ENCODE data around the gene DOCK3. TPM values are rescaled to one million over a fixed set of nuclear protein-coding genes. Genes with fewer than 3 reads are reported as not detected.

The DOCK3 gene
- total and polyA plus RNA-seq, 10 of the 15 experiments (the other 5 are each of a cell fraction or from before 2014, with no cell fraction given), result 0.02 to 0.52 (median 0.04) TPM; not detected in 5

DNA sequence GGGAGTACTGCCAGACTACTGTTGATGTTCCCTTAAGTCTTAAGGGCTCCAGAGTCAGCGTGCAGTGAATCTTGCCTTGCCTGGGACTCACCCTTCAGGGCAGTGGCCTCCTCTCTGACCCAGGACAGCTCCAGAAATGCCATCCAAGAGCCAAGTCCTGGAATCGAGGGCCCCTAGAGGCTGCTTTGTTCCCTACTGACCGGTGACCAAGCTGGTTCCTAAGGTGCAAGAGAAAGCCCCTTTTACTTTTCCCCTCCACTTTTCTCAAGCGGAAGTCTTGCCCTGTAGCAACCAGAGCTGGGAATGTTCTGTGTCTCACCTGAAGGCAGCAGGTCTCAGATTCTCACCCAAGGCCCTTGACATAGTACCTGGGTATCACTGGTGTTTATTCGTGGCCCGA is 238.0 kb downstream of the DOCK3 start:
- RAD21 ChIA-PET (ENCODE audit: unreplicated experiment), result no interaction called here
- Histone ChIP-seq H3K9me3 (replicated peaks; ENCODE audit: control insufficient read depth, insufficient read depth, low read length) (no peaks in the 10 kb centered on the region), H3K79me2 (ENCODE audit: control insufficient read depth, insufficient read depth, low read length) (no peaks in the 10 kb centered on the region), H4K20me1 (ENCODE audit: control insufficient read depth, insufficient read depth) (no peaks in the 10 kb centered on the region), H3K36me3 (ENCODE audit: control insufficient read depth in 2 of 2, insufficient read depth in 2 of 2, low read length in 1 of 2) (no peaks in the 10 kb centered on the region), H3K27me3 (replicated peaks in 1 of 2; ENCODE audit: control insufficient read depth in 2 of 2, insufficient read depth in 2 of 2, low read length in 1 of 2) (no peaks in the 10 kb centered on the region; a peak in 1 of 4 replicates), H3K9ac (ENCODE audit: control insufficient read depth, insufficient read depth, low read length) (no peak overlapping the region), H3K4me1 (ENCODE audit: control insufficient read depth, insufficient read depth, low read length) (no peaks in the 10 kb centered on the region), H3K4me3 (no peak overlapping the region), H3K27ac (ENCODE audit: control insufficient read depth, insufficient read depth) (no peak overlapping the region), H2AFZ (ENCODE audit: control insufficient read depth, low read depth, low read length) (no peak overlapping the region), H3K4me2 (ENCODE audit: control insufficient read depth, insufficient read depth) (no peak overlapping the region)
- POLR2A ChIA-PET, result no interaction called here
- SMC1A ChIA-PET (ENCODE audit: uncharacterized antibody, unreplicated experiment), result no interaction called here
- CTCF ChIA-PET, result no interaction called here
- no peak for DNase-seq (ENCODE audit: low read depth, low spot score)
- in situ Hi-C loops (cut with MboI), result no loop called here
- no peak for FAIRE-seq
- ATAC-seq, result no peak
- intact Hi-C loops (cut with micrococcal nuclease; ENCODE audit: unreplicated experiment), result no loop called here
- BruUV-seq (replicated peaks), result no TSS peak
- WGBS (ENCODE audit: insufficient coverage, insufficient replicate concordance, low lambda C conversion rate, missing lambda C conversion rate), result 39% methylated on average over 6 of the region's 6 CpGs
- TF ChIP-seq EGR1 (IDR thresholded peaks at IDR 0.05; ENCODE audit: borderline replicate concordance in 1 of 2, low read depth in 2 of 2, low read length in 2 of 2), result no peak
- no peak for TF ChIP-seq MEF2A (IDR thresholded peaks at IDR 0.05; ENCODE audit: insufficient read depth, low read depth, low read length)
- TF ChIP-seq, protein P1, sequence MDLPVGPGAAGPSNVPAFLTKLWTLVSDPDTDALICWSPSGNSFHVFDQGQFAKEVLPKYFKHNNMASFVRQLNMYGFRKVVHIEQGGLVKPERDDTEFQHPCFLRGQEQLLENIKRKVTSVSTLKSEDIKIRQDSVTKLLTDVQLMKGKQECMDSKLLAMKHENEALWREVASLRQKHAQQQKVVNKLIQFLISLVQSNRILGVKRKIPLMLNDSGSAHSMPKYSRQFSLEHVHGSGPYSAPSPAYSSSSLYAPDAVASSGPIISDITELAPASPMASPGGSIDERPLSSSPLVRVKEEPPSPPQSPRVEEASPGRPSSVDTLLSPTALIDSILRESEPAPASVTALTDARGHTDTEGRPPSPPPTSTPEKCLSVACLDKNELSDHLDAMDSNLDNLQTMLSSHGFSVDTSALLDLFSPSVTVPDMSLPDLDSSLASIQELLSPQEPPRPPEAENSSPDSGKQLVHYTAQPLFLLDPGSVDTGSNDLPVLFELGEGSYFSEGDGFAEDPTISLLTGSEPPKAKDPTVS (IDR thresholded peaks at IDR 0.05; ENCODE audit: low read depth, low read length), result no peak
- no peak for TF ChIP-seq ZNF384 (IDR thresholded peaks at IDR 0.05; ENCODE audit: borderline replicate concordance, low read depth, low read length)
- TF ChIP-seq, protein P2, sequence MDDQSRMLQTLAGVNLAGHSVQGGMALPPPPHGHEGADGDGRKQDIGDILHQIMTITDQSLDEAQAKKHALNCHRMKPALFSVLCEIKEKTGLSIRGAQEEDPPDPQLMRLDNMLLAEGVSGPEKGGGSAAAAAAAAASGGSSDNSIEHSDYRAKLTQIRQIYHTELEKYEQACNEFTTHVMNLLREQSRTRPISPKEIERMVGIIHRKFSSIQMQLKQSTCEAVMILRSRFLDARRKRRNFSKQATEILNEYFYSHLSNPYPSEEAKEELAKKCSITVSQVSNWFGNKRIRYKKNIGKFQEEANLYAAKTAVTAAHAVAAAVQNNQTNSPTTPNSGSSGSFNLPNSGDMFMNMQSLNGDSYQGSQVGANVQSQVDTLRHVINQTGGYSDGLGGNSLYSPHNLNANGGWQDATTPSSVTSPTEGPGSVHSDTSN (IDR thresholded peaks at IDR 0.05; ENCODE audit: insufficient replicate concordance, low read depth, low read length), result no peak
- TF ChIP-seq RCOR1 (conservative IDR thresholded peaks at IDR 0.05; ENCODE audit: low read depth, low read length), result no peak
- no peak for TF ChIP-seq TBL1XR1 (IDR thresholded peaks at IDR 0.05; ENCODE audit: low read depth, low read length)
- TF ChIP-seq TARDBP (IDR thresholded peaks at IDR 0.05; ENCODE audit: borderline replicate concordance), result no peak
- no peak for TF ChIP-seq ZBED1 (IDR thresholded peaks at IDR 0.05; ENCODE audit: borderline replicate concordance)
- no peak for TF ChIP-seq CHD1 (IDR thresholded peaks at IDR 0.05; ENCODE audit: low read depth, low read length)
- no peak for TF ChIP-seq SIN3A (IDR thresholded peaks at IDR 0.05; ENCODE audit: low read depth, low read length)
- no peak for TF ChIP-seq SMAD1 (IDR thresholded peaks at IDR 0.05; ENCODE audit: low read depth, partially characterized antibody)
- TF ChIP-seq, protein P3, sequence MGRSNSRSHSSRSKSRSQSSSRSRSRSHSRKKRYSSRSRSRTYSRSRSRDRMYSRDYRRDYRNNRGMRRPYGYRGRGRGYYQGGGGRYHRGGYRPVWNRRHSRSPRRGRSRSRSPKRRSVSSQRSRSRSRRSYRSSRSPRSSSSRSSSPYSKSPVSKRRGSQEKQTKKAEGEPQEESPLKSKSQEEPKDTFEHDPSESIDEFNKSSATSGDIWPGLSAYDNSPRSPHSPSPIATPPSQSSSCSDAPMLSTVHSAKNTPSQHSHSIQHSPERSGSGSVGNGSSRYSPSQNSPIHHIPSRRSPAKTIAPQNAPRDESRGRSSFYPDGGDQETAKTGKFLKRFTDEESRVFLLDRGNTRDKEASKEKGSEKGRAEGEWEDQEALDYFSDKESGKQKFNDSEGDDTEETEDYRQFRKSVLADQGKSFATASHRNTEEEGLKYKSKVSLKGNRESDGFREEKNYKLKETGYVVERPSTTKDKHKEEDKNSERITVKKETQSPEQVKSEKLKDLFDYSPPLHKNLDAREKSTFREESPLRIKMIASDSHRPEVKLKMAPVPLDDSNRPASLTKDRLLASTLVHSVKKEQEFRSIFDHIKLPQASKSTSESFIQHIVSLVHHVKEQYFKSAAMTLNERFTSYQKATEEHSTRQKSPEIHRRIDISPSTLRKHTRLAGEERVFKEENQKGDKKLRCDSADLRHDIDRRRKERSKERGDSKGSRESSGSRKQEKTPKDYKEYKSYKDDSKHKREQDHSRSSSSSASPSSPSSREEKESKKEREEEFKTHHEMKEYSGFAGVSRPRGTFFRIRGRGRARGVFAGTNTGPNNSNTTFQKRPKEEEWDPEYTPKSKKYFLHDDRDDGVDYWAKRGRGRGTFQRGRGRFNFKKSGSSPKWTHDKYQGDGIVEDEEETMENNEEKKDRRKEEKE (IDR thresholded peaks at IDR 0.05), result no peak
- TF ChIP-seq SUZ12 (IDR thresholded peaks at IDR 0.05; ENCODE audit: unreplicated experiment), result no peak
- TF ChIP-seq POU2F2 (IDR thresholded peaks at IDR 0.05; ENCODE audit: borderline replicate concordance, low read depth, low read length), result no peak
- TF ChIP-seq MEF2B (IDR thresholded peaks at IDR 0.05; ENCODE audit: partially characterized antibody, poor library complexity, severe bottlenecking), result no peak
- no peak for TF ChIP-seq SUPT20H (IDR thresholded peaks at IDR 0.05; ENCODE audit: borderline replicate concordance, control insufficient read depth, low read depth, low read length)
